Measurements from ENCODE around the gene DPP6. TPM values are rescaled to one million over a fixed set of nuclear protein-coding genes. Genes with fewer than 3 reads are reported as not detected.

Gene DPP6
- polyA plus RNA-seq, 1 of the 3 experiments (the other 2 are of a cell fraction), result not detected

- Histone ChIP-seq H2AFZ (ENCODE audit: low read depth) (no peak overlapping the region), H3K4me1 (ENCODE audit: control insufficient read depth in 1 of 2, insufficient read depth in 2 of 2, low read depth in 1 of 2, low read length in 1 of 2) (no peaks in the 10 kb centered on the region), H3K79me2 (ENCODE audit: insufficient read depth) (no peaks in the 10 kb centered on the region), H3K9me3 (no peaks in the 10 kb centered on the region; the same call in 1 of the 2 replicates), H3K9ac (no peak overlapping the region), H3K36me3 (replicated peaks in 1 of 2; ENCODE audit: control insufficient read depth in 1 of 2, insufficient read depth in 2 of 2, low read length in 1 of 2) (no peaks in the 10 kb centered on the region), H3F3A (replicated peaks; ENCODE audit: insufficient read depth) (no peaks in the 10 kb centered on the region), H3K4me3 (ENCODE audit: low read depth in 2 of 2, low read length in 1 of 2) (no peak overlapping the region), H3K9me2 (no peaks in the 10 kb centered on the region), H3K27me3 (ENCODE audit: insufficient read depth) (no peaks in the 10 kb centered on the region), H3K4me2 (no peak overlapping the region), H3K27ac (ENCODE audit: low read depth in 2 of 2, low read length in 1 of 2) (no peak overlapping the region), H4K20me1 (ENCODE audit: insufficient read depth) (no peaks in the 10 kb centered on the region)
- TF ChIP-seq SIN3A (IDR thresholded peaks at IDR 0.05; ENCODE audit: borderline replicate concordance, low read depth, low read length), result no peak
- no peak for TF ChIP-seq YY1 (IDR thresholded peaks at IDR 0.05; ENCODE audit: low read depth)
- TF ChIP-seq FOXM1 (IDR thresholded peaks at IDR 0.05; ENCODE audit: low read depth), result no peak
- no peak for TF ChIP-seq SMC3 (IDR thresholded peaks at IDR 0.05; ENCODE audit: low read depth, low read length)
- no peak for TF ChIP-seq CHD2 (IDR thresholded peaks at IDR 0.05; ENCODE audit: low read length, partially characterized antibody)
- TF ChIP-seq FOXJ3 (CRISPR knock-in tag; IDR thresholded peaks at IDR 0.05), result no peak
- ChIA-PET CTCF (no interaction called here), POLR2A (no interaction called here)
- WGBS (ENCODE audit: low lambda C conversion rate), result 59% methylated on average over 14 of the region's 14 CpGs
- DNase-seq, result no peak
These were observed 291.7 kb downstream of the DPP6 start for GRCh38 chr7:154343778-154344412.

GRCh38 chr7:154345093-154345492 is 292.9 kb downstream of the DPP6 start:
- no peaks in the 10 kb centered on the region for H3K4me1 ChIP-seq (ENCODE audit: control insufficient read depth in 1 of 2, insufficient read depth in 2 of 2, low read depth in 1 of 2, low read length in 1 of 2)
- H2AFZ ChIP-seq (ENCODE audit: low read depth), result no peak overlapping the region
- H3K27ac ChIP-seq (ENCODE audit: low read depth in 2 of 2, low read length in 1 of 2), result no peak overlapping the region
- H3K9ac ChIP-seq, result no peak overlapping the region
- no peaks in the 10 kb centered on the region for H3K9me2 ChIP-seq
- no peaks in the 10 kb centered on the region; the same call in 1 of the 2 replicates for H3K9me3 ChIP-seq
- no peak overlapping the region for H3K4me3 ChIP-seq (ENCODE audit: low read depth in 2 of 2, low read length in 1 of 2)
- no peaks in the 10 kb centered on the region for H3K27me3 ChIP-seq (ENCODE audit: insufficient read depth)
- no peaks in the 10 kb centered on the region for H4K20me1 ChIP-seq (ENCODE audit: insufficient read depth)
- TF ChIP-seq MEF2A (IDR thresholded peaks at IDR 0.05; ENCODE audit: borderline replicate concordance, low read depth) (no peak), SIN3A (IDR thresholded peaks at IDR 0.05; ENCODE audit: borderline replicate concordance, low read depth, low read length) (no peak), ELF1 (IDR thresholded peaks at IDR 0.05) (no peak), TCF12 (IDR thresholded peaks at IDR 0.05) (no peak), RXRA (IDR thresholded peaks at IDR 0.05; ENCODE audit: borderline replicate concordance, low read depth) (no peak), SMC3 (IDR thresholded peaks at IDR 0.05; ENCODE audit: low read depth, low read length) (no peak), YY1 (IDR thresholded peaks at IDR 0.05; ENCODE audit: low read depth) (no peak), MAX (IDR thresholded peaks at IDR 0.05; ENCODE audit: low read depth) (no peak), USF2 (IDR thresholded peaks at IDR 0.05; ENCODE audit: borderline replicate concordance, low read depth, low read length) (no peak), EP300 (IDR thresholded peaks at IDR 0.05; ENCODE audit: borderline replicate concordance in 1 of 2, low read depth in 1 of 2, low read length in 1 of 2) (no peak), NRF1 (IDR thresholded peaks at IDR 0.05; ENCODE audit: low read depth, low read length) (no peak), REST (IDR thresholded peaks at IDR 0.05; ENCODE audit: low read depth, low read length) (no peak), FOXJ3 (CRISPR knock-in tag; IDR thresholded peaks at IDR 0.05) (no peak), GABPA (IDR thresholded peaks at IDR 0.05; ENCODE audit: low read depth) (no peak), POLR2AphosphoS5 (IDR thresholded peaks at IDR 0.05; ENCODE audit: low read depth, low read length) (no peak), TAF1 (IDR thresholded peaks at IDR 0.05; ENCODE audit: borderline replicate concordance, low read depth, low read length) (no peak)
- ChIA-PET CTCF (no interaction called here), POLR2A (no interaction called here)
- no peaks in the 10 kb centered on the region for H3K36me3 ChIP-seq (replicated peaks in 1 of 2; ENCODE audit: control insufficient read depth in 1 of 2, insufficient read depth in 2 of 2, low read length in 1 of 2)
- H3K79me2 ChIP-seq (ENCODE audit: insufficient read depth), result no peaks in the 10 kb centered on the region
- no peak overlapping the region for H3K4me2 ChIP-seq
- no peaks in the 10 kb centered on the region for H3F3A ChIP-seq (replicated peaks; ENCODE audit: insufficient read depth)
- no peak for DNase-seq
- WGBS (ENCODE audit: low lambda C conversion rate), result 35% methylated on average over 5 of the region's 5 CpGs
